GM12878 (cell line): ENCODE results near the gene SORCS2. TPM values are rescaled to one million over a fixed set of nuclear protein-coding genes. Genes with fewer than 3 reads are reported as not detected.

Source experiments
- ATAC-seq: fragments of 200-7000 bp; cut with Tn5 transposase; 3 replicates; pipeline ENCODE4 v1.9.1; 2020; ENCODE audit warnings: mild to moderate bottlenecking, moderate library complexity
- BruUV-seq: library from RNA; stranded (reverse); fragments of 400-500 nt; replicated peaks from 2 replicates; lab custom pipeline; 2021; lab: Mats Ljungman, UMichigan
- CTCF ChIA-PET: fragments of 300-600 bp; sonication (Branson Sonifier 250); formaldehyde crosslinking; extraction: SDS; loops from one replicate; lab custom pipeline; 2021; ENCODE audit warnings: inconsistent platforms; lab: Yijun Ruan, JAX
- POLR2A ChIA-PET: fragments of 350-600 bp; formaldehyde crosslinking; extraction: SDS; loops from one replicate; lab custom pipeline; 2021; ENCODE audit warnings: inconsistent platforms; lab: Charles Lee
- RAD21 ChIA-PET: fragments of 300-600 bp; sonication (Branson Sonifier 250); formaldehyde crosslinking; loops from one replicate; lab custom pipeline; 2023; ENCODE audit warnings: antibody characterized with exemption; ENCODE audit not compliant: unreplicated experiment; lab: Charles Lee
- SMC1A ChIA-PET: fragments of 300-600 bp; sonication (Branson Sonifier 250); formaldehyde crosslinking; loops from one replicate; lab custom pipeline; 2023; ENCODE audit not compliant: unreplicated experiment, uncharacterized antibody; lab: Charles Lee
- DNase-seq: peaks from one replicate; pipeline ENCODE4 v3.0.0-alpha.2; 2011; ENCODE audit warnings: low read depth, low spot score
- FAIRE-seq: peaks from 3 replicates; lab custom pipeline; 2011; peaks lifted over from hg19 to GRCh38; lab: Jason Lieb, UNC
- H2AFZ ChIP-seq: 2 replicates; pipeline ENCODE4 v1.6.0; 2011; ENCODE audit warnings: low read depth, low read length, control low read depth; ENCODE audit not compliant: control insufficient read depth
- H3K27ac ChIP-seq: 2 replicates; pipeline ENCODE4 v1.5.1; 2011; ENCODE audit warnings: control low read depth; ENCODE audit not compliant: control insufficient read depth, insufficient read depth
- H3K27me3 ChIP-seq, 2 experiments: replicated peaks in 1 of 2; 2 replicates each; pipeline versions ENCODE4 v1.6.0 to v1.6.1; 2011; ENCODE audit warnings: low read length in 1 of 2; ENCODE audit not compliant: control insufficient read depth in 2 of 2, insufficient read depth in 2 of 2
- H3K36me3 ChIP-seq, 2 experiments: 2 replicates each; pipeline ENCODE4 v1.5.1; 2011; ENCODE audit warnings: low read length in 1 of 2; ENCODE audit not compliant: control insufficient read depth in 2 of 2, insufficient read depth in 2 of 2
- H3K4me1 ChIP-seq: 2 replicates; pipeline ENCODE4 v1.6.1; 2011; ENCODE audit warnings: mild to moderate bottlenecking, low read length, moderate library complexity, mixed read lengths; ENCODE audit not compliant: control insufficient read depth, insufficient read depth
- H3K4me2 ChIP-seq: 2 replicates; pipeline ENCODE4 v1.6.0; 2011; ENCODE audit warnings: control low read depth; ENCODE audit not compliant: control insufficient read depth, insufficient read depth
- H3K4me3 ChIP-seq: fragments of 200-600 bp; sonication (generic); 2 replicates; pipeline ENCODE4 v1.5.1; 2016
- H3K79me2 ChIP-seq: 2 replicates; pipeline ENCODE4 v1.6.0; 2011; ENCODE audit warnings: low read length; ENCODE audit not compliant: control insufficient read depth, insufficient read depth
- H3K9ac ChIP-seq: 2 replicates; pipeline ENCODE4 v1.8.0; 2011; ENCODE audit warnings: low read length, control low read depth, mixed read lengths; ENCODE audit not compliant: control insufficient read depth, insufficient read depth
- H3K9me3 ChIP-seq: replicated peaks from 3 replicates; pipeline ENCODE4 v1.5.1; 2011; ENCODE audit warnings: mild to moderate bottlenecking, low read length; ENCODE audit not compliant: control insufficient read depth, insufficient read depth
- H4K20me1 ChIP-seq: 2 replicates; pipeline ENCODE4 v1.6.0; 2011; ENCODE audit not compliant: control insufficient read depth, insufficient read depth
- BCLAF1 ChIP-seq: fragments of 450-650 bp; IDR thresholded peaks from 2 replicates; pipeline ENCODE4 v1.6.1; 2017; ENCODE audit warnings: antibody characterized with exemption, mild to moderate bottlenecking, moderate library complexity
- NFIC ChIP-seq: IDR thresholded peaks from 2 replicates; pipeline ENCODE4 v1.6.1; 2012; ENCODE audit warnings: low read depth, mild to moderate bottlenecking, inconsistent platforms, low read length, moderate library complexity
- NRF1 ChIP-seq: conservative IDR thresholded peaks from 2 replicates; pipeline ENCODE4 v1.6.1; 2011; ENCODE audit warnings: mild to moderate bottlenecking, low read depth, low read length, improper control_type of control experiment
- PAX8 ChIP-seq: fragments of 450-650 bp; IDR thresholded peaks from 2 replicates; pipeline ENCODE4 v1.6.1; 2017; ENCODE audit warnings: mild to moderate bottlenecking, moderate library complexity
- RBBP5 ChIP-seq: fragments of 200-600 bp; sonication (generic); conservative IDR thresholded peaks from 2 replicates; pipeline ENCODE4 v1.6.1; 2016
- SMAD1 ChIP-seq: fragments of 450-650 bp; IDR thresholded peaks from 2 replicates; pipeline ENCODE4 v1.6.1; 2018; ENCODE audit warnings: mild to moderate bottlenecking, low read depth; ENCODE audit not compliant: partially characterized antibody
- TBL1XR1 ChIP-seq: IDR thresholded peaks from 2 replicates; pipeline ENCODE4 v1.6.1; 2012; ENCODE audit warnings: low read depth, low read length, improper control_type of control experiment
- YY1 ChIP-seq: IDR thresholded peaks from 2 replicates; pipeline ENCODE4 v1.6.1; 2011; ENCODE audit warnings: low read depth, mild to moderate bottlenecking, low read length
- WGBS: methylation state at CpG from one replicate; pipeline ENCODE4 v1.1.6; 2016; ENCODE audit warnings: low lambda C conversion rate; ENCODE audit not compliant: insufficient replicate concordance, insufficient coverage; ENCODE audit errors: missing lambda C conversion rate; 5-methylcytosine and 5-hydroxymethylcytosine counted together
- in situ Hi-C: fragments of 300-500 bp; cut with MboI; formaldehyde crosslinking; loops from 9 replicates; pipeline ENCODE4 v1.14.3; 2018; ENCODE audit warnings: mixed read lengths
- intact Hi-C: fragments of 100-400 bp; cut with micrococcal nuclease; formaldehyde crosslinking; loops from one replicate; pipeline ENCODE4 v1.14.2; 2022; ENCODE audit not compliant: unreplicated experiment
- polyA plus RNA-seq, 11 experiments: library from polyadenylated mRNA; depleted of rRNA in 4 of 11; unstranded in 6 of 11; stranded (reverse) in 5 of 11; fragments of >200 nt; fragmentation: Nextera tagmentation in 4 of 11; fragmentation: Illumina TruSeq in 1 of 11; extraction: Ambion mirVana in 4 of 11; extraction: Trizol in 1 of 11; gene quantifications; 1 replicate in 1 of 11; 2 replicates in 10 of 11; pipeline versions ENCODE4 v1.2.1 to v1.2.3, GENCODE V29; 2011 to 2016; ENCODE audit warnings: inconsistent platforms in 2 of 11, missing spikeins in 2 of 11, low read depth in 1 of 11
- total RNA-seq, 4 experiments: library from RNA; depleted of rRNA in 3 of 4; stranded (reverse); fragments of >200 nt in 3 of 4; fragmentation: Illumina TruSeq in 1 of 4; extraction: Trizol in 1 of 4; gene quantifications; 2 replicates each; pipeline versions ENCODE4 v1.2.1 to v1.2.3, GENCODE V29; 2013 to 2021
- TF ChIP-seq, protein P1 (sequence below): IDR thresholded peaks from 2 replicates; pipeline ENCODE4 v1.6.1; 2012; ENCODE audit warnings: low read depth, low read length, improper control_type of control experiment
- TF ChIP-seq, protein P2 (sequence below): IDR thresholded peaks from 2 replicates; pipeline ENCODE4 v1.6.1; 2012; ENCODE audit warnings: low read depth, low read length, improper control_type of control experiment
- TF ChIP-seq, protein P3 (sequence below): IDR thresholded peaks from 2 replicates; pipeline ENCODE4 v1.6.1; 2012; ENCODE audit warnings: improper control_type of control experiment, low read depth, low read length; ENCODE audit not compliant: insufficient replicate concordance
- TF ChIP-seq, protein P4 (sequence below): fragments of 450-650 bp; IDR thresholded peaks from 2 replicates; pipeline ENCODE4 v1.6.1; 2017; ENCODE audit warnings: borderline replicate concordance

The SORCS2 gene
- total and polyA plus RNA-seq, 10 of the 15 experiments (the other 5 are each of a cell fraction or from before 2014, with no cell fraction given), result 0.01 to 0.15 (median 0.05) TPM; not detected in 5

DNA sequence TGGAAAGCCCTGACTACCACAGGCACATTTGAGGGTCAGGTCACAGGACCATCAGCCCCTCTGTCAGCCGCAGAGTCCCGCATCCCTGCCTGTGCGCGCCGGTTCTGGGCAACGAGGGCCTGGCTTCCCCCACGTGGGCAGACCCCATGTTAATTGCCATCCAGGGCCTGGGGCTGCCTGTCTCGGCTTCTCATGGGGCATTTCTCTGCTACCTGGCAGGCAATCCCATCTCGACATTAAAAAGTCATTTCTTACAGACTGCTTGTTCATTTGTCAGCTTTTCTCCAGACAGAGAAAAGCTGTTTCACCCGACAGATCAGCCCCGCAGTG, 45.6 kb upstream of the SORCS2 start:
- no peak for DNase-seq
- FAIRE-seq, result no peak
- ATAC-seq, result no peak
- ChIA-PET RAD21 (no interaction called here), SMC1A (no interaction called here), CTCF (no interaction called here), POLR2A (no interaction called here)
- peaks cover 0 to 5% of the 10 kb centered on the region in 2 experiments; a peak in 2 of 4 replicates for H3K27me3 ChIP-seq
- no peak overlapping the region for H3K4me2 ChIP-seq
- no peak overlapping the region for H3K27ac ChIP-seq
- no peak overlapping the region for H3K9ac ChIP-seq
- H3K79me2 ChIP-seq, result no peaks in the 10 kb centered on the region
- intact Hi-C loops (no loop called here), in situ Hi-C loops (no loop called here)
- WGBS, result 56% methylated on average over 11 of the region's 11 CpGs
- H2AFZ ChIP-seq, result no peak overlapping the region
- H4K20me1 ChIP-seq, result no peaks in the 10 kb centered on the region
- no TSS peak for BruUV-seq
- H3K4me1 ChIP-seq, result no peaks in the 10 kb centered on the region
- H3K9me3 ChIP-seq, result no peaks in the 10 kb centered on the region
- H3K4me3 ChIP-seq, result no peak overlapping the region
- no peaks in the 10 kb centered on the region for H3K36me3 ChIP-seq
- no peak for TF ChIP-seq TBL1XR1
- TF ChIP-seq NFIC, result no peak
- TF ChIP-seq YY1, result no peak
- TF ChIP-seq, protein P1, sequence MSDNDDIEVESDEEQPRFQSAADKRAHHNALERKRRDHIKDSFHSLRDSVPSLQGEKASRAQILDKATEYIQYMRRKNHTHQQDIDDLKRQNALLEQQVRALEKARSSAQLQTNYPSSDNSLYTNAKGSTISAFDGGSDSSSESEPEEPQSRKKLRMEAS, result no peak
- TF ChIP-seq BCLAF1, result no peak
- no peak for TF ChIP-seq NRF1
- TF ChIP-seq, protein P2, sequence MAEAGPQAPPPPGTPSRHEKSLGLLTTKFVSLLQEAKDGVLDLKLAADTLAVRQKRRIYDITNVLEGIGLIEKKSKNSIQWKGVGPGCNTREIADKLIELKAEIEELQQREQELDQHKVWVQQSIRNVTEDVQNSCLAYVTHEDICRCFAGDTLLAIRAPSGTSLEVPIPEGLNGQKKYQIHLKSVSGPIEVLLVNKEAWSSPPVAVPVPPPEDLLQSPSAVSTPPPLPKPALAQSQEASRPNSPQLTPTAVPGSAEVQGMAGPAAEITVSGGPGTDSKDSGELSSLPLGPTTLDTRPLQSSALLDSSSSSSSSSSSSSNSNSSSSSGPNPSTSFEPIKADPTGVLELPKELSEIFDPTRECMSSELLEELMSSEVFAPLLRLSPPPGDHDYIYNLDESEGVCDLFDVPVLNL, result no peak
- no peak for TF ChIP-seq SMAD1
- no peak for TF ChIP-seq PAX8
- TF ChIP-seq RBBP5, result no peak
- TF ChIP-seq, protein P3, sequence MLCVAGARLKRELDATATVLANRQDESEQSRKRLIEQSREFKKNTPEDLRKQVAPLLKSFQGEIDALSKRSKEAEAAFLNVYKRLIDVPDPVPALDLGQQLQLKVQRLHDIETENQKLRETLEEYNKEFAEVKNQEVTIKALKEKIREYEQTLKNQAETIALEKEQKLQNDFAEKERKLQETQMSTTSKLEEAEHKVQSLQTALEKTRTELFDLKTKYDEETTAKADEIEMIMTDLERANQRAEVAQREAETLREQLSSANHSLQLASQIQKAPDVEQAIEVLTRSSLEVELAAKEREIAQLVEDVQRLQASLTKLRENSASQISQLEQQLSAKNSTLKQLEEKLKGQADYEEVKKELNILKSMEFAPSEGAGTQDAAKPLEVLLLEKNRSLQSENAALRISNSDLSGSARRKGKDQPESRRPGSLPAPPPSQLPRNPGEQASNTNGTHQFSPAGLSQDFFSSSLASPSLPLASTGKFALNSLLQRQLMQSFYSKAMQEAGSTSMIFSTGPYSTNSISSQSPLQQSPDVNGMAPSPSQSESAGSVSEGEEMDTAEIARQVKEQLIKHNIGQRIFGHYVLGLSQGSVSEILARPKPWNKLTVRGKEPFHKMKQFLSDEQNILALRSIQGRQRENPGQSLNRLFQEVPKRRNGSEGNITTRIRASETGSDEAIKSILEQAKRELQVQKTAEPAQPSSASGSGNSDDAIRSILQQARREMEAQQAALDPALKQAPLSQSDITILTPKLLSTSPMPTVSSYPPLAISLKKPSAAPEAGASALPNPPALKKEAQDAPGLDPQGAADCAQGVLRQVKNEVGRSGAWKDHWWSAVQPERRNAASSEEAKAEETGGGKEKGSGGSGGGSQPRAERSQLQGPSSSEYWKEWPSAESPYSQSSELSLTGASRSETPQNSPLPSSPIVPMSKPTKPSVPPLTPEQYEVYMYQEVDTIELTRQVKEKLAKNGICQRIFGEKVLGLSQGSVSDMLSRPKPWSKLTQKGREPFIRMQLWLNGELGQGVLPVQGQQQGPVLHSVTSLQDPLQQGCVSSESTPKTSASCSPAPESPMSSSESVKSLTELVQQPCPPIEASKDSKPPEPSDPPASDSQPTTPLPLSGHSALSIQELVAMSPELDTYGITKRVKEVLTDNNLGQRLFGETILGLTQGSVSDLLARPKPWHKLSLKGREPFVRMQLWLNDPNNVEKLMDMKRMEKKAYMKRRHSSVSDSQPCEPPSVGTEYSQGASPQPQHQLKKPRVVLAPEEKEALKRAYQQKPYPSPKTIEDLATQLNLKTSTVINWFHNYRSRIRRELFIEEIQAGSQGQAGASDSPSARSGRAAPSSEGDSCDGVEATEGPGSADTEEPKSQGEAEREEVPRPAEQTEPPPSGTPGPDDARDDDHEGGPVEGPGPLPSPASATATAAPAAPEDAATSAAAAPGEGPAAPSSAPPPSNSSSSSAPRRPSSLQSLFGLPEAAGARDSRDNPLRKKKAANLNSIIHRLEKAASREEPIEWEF, result no peak
- TF ChIP-seq, protein P4, sequence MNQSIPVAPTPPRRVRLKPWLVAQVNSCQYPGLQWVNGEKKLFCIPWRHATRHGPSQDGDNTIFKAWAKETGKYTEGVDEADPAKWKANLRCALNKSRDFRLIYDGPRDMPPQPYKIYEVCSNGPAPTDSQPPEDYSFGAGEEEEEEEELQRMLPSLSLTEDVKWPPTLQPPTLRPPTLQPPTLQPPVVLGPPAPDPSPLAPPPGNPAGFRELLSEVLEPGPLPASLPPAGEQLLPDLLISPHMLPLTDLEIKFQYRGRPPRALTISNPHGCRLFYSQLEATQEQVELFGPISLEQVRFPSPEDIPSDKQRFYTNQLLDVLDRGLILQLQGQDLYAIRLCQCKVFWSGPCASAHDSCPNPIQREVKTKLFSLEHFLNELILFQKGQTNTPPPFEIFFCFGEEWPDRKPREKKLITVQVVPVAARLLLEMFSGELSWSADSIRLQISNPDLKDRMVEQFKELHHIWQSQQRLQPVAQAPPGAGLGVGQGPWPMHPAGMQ, result no peak
